Measurements from ENCODE around the gene TNFSF4.
"Not testable (repeated sequence)": the region's sequence is repeated elsewhere in the genome, so short reads cannot be mapped to it uniquely, and the experiment has no call there.

Gene TNFSF4

DNA sequence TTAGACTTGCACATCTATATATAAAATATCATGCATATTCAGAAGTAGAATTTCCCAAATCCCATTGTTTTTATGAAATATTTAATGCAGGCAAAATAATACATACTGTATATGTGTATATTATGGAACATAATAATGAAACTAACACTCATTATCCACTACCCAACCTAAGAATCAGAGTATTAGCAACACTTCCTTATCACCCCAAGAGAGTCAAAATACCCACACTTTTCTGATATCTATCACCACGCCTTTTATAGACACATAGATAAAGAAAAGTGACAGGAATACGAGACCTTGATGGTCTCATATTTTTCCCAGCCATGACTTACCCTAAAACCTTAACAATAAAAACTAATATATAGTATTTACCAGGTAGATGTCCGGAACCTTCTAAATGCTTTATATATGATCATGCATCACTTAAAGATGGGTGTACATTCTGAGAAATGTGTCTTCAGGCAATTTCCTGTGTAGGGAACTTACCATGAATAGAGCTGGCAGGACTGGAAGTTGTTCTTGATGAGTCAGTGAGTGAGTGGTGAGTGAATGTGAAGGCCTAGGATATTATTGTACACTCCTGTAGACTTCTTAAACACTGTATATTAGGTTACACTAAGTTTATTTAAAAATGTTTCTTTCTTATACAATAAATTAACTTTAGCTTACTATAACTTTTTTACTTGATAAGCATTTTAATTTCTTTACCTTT, 45.5 kb downstream of the TNFSF4 start:
- no peak for ATAC-seq

DNA sequence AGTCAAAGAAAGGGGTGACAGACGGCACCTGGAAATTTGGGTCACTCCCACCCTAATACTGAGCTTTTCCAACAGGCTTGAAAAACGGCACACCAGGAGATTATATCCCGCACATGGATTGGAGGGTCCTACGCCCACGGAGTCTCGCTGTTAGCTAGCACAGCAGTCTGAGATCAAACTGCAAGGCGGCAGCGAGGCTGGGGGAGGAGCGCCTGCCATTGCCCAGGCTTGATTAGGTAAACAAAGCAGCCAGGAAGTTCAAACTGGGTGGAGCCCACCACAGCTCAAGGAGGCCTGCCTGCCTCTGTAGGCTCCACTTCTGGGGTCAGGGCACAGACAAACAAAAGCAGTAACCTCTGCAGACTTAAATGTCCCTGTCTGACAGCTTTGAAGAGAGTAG, 53.2 kb downstream of the TNFSF4 start:
- not testable (repeated sequence) for ATAC-seq

- ATAC-seq: no peak
Measured at GRCh38 chr1:173153503-173153902, 53.6 kb downstream of the TNFSF4 start.

DNA sequence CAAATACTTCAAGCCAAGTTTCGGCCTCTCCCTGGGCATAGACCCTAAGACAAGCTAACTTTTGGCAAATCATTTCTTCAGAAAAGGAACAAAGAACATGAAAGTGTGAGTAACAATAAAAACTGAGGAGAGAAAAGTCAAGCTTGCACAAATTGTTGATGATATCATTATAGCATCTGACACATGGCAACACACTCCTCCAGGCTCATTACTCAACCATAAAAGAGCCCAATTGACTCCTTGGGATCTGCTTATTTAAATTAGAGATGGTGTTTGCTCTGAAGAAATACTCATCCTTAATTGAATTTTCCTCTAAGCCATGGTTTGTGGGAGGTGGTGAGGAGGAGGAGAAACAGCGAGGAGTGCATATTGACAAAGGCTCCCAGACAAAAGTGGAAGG, 54.5 kb downstream of the TNFSF4 start:
- no peak for ATAC-seq

DNA sequence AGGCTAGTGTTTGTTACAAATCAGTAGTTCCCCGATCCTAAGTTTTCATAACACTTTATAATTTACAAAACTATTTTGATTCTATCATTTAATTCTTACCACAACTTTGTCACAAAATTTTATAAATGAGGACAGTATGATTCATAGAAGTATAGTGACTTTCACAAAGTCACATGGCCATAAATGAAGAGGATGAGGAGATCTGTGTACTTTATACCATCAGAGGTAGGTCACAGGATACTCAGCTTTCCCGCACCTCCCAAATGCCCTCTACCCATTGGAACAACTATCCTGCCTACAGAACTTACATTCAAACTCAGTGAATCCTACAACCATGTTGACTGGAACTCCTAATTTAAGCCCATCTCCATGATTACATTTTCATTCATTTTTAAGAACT, 56.3 kb downstream of the TNFSF4 start:
- no peak for ATAC-seq

DNA sequence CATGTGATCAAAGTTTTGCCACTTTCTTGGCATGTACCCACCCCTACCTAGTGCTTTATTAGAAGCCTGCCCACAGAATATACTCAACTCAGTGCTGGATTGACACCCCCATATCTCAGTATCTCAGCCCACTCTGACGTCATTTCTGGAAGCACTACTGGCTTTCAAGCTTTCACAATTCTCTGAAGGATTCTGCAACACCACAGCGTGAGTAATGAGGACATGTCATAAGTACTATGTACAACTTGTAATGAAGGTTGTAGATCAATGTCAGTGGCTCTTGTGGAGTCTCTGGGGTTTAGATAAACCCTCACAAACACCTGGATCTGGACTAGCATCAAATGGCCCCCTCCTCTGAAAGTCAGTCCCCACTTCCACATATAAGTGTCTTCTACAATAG, 57.2 kb downstream of the TNFSF4 start:
- ATAC-seq: no peak

- ATAC-seq: no peak
Measured at GRCh38 chr1:173148971-173149370, 58.2 kb downstream of the TNFSF4 start.

- no peak for ATAC-seq
Measured at GRCh38 chr1:173148545-173148944, 58.6 kb downstream of the TNFSF4 start.

DNA sequence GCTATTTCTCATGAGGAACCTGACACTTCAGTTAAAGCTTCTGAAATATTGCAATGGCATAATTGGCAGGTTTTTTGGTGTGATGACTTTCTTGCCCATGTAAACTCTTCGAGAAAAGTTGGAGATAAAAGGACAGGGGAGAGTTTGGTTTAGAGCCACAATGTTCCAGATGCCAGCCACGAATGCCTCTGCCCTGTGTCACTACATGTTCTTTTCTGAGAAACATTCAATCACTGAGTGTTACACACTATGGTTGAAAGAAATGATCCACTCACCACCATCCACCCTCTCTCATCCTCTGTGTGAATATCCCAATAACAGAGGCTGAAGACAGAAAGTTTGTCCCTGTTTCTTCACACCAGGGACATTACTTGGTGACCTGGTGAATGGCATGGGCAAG, 66.4 kb downstream of the TNFSF4 start:
- no peak for ATAC-seq

- ATAC-seq: no peak
Measured at GRCh38 chr1:173139706-173140105, 67.4 kb downstream of the TNFSF4 start.

DNA sequence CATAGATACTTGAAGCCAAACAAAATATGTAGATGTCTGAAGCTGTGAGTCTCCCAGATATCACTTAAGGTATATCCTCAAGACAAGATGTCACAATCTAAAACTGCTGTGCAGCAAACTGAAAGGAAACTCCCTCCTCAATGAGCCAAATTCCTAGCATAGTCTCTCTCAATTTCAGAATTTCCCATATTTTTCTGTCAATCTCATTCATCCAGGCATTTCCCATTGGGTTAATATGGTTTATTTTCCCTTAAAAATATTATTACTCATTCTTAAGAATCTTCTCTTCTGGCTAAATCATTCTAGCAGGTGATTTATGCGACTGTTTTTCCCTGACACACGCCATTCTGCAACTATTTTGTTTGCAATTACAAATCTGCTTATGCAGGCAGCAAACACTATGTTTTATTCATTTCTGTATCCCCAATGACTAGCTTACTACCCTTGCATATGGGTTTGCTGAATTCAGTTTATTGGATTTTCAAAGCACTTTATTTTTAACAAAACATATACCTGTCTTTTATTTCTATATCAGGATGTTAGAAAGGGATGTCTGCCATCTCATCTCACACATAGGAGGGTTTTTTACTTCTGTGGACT, 69.9 kb downstream of the TNFSF4 start:
- no peak for ATAC-seq

GRCh38 chr1:173134800-173135199, 72.3 kb downstream of the TNFSF4 start:
- ATAC-seq: no peak

- ATAC-seq: no peak
Measured at GRCh38 chr1:173134029-173134428, 73.1 kb downstream of the TNFSF4 start.

Measured in activated CD4-positive, CD25-positive, alpha-beta regulatory T cell treated with anti-CD3 and anti-CD28 coated beads, Interleukin-2, amount 50 U/mL, for 24 hours (primary cell).